ENCODE measurements around the gene KLHL10. TPM values are rescaled to one million over a fixed set of nuclear protein-coding genes. Genes with fewer than 3 reads are reported as not detected.

The KLHL10 gene
- not detected for total RNA-seq
- total RNA-seq (2013): 0.07 TPM

DNA sequence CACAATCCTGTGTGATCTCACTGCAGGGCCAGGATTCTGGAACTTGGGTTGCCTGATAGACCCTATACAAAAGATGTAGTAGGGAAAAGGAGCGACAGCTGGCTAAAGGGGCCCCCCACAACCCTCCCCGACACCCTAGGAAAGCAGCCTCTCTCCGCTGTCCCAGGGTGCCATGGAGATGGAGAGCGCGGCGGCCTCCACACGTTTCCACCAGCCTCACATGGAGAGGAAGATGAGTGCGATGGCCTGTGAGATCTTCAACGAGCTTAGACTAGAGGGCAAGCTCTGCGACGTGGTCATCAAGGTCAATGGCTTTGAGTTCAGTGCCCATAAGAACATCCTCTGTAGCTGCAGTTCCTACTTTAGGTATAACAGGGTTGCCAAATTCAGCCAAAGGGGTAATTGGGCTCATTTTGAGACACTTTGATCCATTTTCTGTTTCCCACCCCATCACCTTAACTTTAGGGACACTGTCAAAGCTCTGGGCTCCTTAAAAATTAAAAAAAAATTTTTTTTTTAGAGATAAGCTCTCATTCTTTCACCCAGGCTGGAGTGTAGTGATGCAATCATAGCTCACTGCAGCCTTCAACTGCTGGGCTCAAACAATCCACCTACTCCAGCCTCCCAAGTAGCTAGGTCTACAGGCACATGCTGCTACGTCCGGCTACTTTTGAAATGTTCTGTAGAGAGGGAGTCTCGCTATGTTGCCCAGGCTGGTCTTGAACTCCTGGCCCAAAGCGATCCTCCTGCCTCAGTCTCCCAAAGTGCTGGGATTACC lies at the start of gene KLHL10:
TSS of gene KLHL10 (plus strand) at position 65 of the 778 bp plus-strand sequence. CDS start at position 173, 108 bp downstream.
- Mint-ChIP-seq H3K9me3 (no peaks in the 10 kb centered on the region), H3K27me3 (ENCODE audit: low read depth in 2 of 2) (peaks cover 0 to 6% of the 10 kb centered on the region in 2 donors), H3K36me3 (no peaks in the 10 kb centered on the region), H3K27ac (no peak within 1 kb of the TSS), H3K4me3 (peak within 1 kb of the TSS; percentile 81), H3K4me1 (peaks cover 6% of the 10 kb centered on the region in 2 donors)
- DNase-seq (no peak), ATAC-seq (no peak)
- 95% methylated on average over 15 of the region's 15 CpGs for WGBS (ENCODE audit: insufficient coverage)
- H3K36me3 ChIP-seq (ENCODE audit: control insufficient read depth, insufficient read depth, low read length): no peaks in the 10 kb centered on the region
- TF ChIP-seq, protein P1, sequence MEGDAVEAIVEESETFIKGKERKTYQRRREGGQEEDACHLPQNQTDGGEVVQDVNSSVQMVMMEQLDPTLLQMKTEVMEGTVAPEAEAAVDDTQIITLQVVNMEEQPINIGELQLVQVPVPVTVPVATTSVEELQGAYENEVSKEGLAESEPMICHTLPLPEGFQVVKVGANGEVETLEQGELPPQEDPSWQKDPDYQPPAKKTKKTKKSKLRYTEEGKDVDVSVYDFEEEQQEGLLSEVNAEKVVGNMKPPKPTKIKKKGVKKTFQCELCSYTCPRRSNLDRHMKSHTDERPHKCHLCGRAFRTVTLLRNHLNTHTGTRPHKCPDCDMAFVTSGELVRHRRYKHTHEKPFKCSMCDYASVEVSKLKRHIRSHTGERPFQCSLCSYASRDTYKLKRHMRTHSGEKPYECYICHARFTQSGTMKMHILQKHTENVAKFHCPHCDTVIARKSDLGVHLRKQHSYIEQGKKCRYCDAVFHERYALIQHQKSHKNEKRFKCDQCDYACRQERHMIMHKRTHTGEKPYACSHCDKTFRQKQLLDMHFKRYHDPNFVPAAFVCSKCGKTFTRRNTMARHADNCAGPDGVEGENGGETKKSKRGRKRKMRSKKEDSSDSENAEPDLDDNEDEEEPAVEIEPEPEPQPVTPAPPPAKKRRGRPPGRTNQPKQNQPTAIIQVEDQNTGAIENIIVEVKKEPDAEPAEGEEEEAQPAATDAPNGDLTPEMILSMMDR (IDR thresholded peaks at IDR 0.05): no peak
- no peak within 1 kb of the TSS for H3K27ac ChIP-seq (ENCODE audit: low read length)
- no peaks in the 10 kb centered on the region for H3K27me3 ChIP-seq (ENCODE audit: control insufficient read depth, insufficient read depth, low read length)
- intact Hi-C loops (cut with micrococcal nuclease): no loop called here
- peaks cover 14% of the 10 kb centered on the region for H3K4me1 ChIP-seq (ENCODE audit: control insufficient read depth, insufficient read depth, low read length)
- H3K4me3 ChIP-seq (ENCODE audit: low read length): peak within 1 kb of the TSS; percentile 70
- H3K9me3 ChIP-seq (ENCODE audit: control insufficient read depth, insufficient read depth, low read length): no peaks in the 10 kb centered on the region

DNA sequence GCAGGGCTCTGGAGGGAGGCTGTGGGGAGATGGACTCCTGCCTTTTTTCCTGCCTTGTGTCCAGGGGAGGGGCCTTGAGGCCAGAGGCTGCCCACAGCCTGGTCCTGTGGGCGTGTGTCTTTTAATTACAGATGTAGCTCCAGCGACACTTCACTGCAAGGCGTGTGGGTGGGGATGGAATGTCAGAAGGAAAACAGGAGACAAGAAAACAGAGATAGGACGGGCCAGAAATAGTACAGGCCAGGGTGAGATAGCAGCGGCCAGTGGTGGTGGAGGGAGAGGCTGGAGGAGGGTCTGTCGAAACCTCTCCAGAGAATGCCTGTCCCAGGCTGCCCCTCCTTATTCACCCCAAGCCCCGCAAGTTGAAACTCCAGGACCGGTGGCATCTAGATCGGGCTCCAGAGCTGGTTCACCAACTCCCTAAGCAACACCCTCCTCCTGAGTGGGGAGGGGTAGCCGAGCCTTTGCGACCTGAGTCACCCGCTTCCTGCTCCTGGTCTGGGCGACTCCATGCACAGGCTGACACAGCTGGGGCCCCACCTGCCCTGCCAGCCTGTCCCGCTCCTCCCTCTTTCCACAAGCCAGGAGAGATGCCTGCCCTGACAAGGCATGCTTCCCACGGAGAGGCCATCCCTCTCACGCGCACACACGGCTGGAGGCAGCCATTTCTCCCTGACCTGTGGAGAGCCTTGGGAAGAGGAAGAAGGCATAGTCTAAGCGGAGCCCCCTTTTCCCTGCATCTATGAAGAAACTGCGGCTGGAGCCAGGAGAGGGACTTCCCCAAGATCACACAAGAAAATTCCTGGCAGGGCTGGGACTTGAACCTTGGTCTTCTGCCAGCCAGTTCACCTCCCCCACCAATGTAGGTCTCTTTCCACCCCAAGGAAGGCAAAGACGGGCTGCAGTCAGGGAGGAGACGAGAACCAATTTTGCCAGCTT lies 44.5 kb upstream of the KLHL10 start:
- Histone ChIP-seq H3K27ac (ENCODE audit: low read length) (no peak overlapping the region), H3K4me3 (ENCODE audit: low read length) (no peak overlapping the region), H3K36me3 (ENCODE audit: control insufficient read depth, insufficient read depth, low read length) (no peaks in the 10 kb centered on the region), H3K4me1 (ENCODE audit: control insufficient read depth, insufficient read depth, low read length) (no peaks in the 10 kb centered on the region), H3K27me3 (ENCODE audit: control insufficient read depth, insufficient read depth, low read length) (no peaks in the 10 kb centered on the region), H3K9me3 (ENCODE audit: control insufficient read depth, insufficient read depth, low read length) (no peaks in the 10 kb centered on the region)
- TF ChIP-seq, protein P1 (IDR thresholded peaks at IDR 0.05): no peak
- H3K4me1 Mint-ChIP-seq: peaks cover 0 to 5% of the 10 kb centered on the region in 2 donors
- ATAC-seq (no peak), DNase-seq (no peak)
- no peak overlapping the region for H3K27ac Mint-ChIP-seq
- H3K9me3 Mint-ChIP-seq: no peaks in the 10 kb centered on the region
- H3K27me3 Mint-ChIP-seq (ENCODE audit: low read depth in 2 of 2): no peaks in the 10 kb centered on the region
- intact Hi-C loops (cut with micrococcal nuclease): no loop called here
- H3K36me3 Mint-ChIP-seq: no peaks in the 10 kb centered on the region
- H3K4me3 Mint-ChIP-seq: no peak overlapping the region
- WGBS (ENCODE audit: insufficient coverage): 56% methylated on average over 20 of the region's 22 CpGs

DNA sequence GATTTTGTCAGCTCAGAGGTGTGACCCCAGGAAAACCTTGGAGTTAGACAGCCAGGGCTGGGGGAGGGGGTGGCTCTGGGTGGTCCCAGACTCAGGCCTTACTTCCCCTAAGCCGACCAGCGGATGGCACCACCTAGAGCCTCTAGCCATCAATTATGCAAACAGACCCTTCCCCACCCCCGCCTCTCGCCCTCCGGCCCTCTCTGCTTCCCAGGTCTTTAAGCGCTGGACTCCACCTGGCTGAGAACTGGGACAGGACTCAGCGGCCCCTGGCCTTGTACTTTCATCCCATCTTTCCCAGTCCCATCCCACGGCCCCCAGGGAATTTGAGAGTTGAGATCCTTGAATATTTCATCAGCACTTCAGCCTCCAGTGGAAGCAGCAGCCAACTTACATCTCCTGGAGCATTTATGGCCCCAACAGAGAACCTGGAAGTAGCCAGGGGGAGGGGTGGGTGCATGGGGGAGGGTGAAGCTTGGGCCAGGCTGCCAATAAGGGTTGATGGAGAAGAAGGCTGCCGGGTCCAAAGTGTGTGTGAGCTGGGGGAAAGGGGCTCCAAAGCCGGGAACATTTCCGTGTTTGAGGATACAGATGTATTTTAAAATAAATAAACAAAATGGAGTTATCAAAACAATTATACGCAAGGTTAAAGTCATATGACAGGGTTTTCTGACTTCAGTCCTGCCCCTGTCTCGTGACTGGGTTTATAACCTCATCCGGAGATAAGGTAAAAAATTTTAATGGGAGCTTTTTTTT lies 43.7 kb upstream of the KLHL10 start:
- Mint-ChIP-seq H3K4me3 (no peak overlapping the region), H3K27ac (no peak overlapping the region), H3K9me3 (no peaks in the 10 kb centered on the region), H3K4me1 (no peaks in the 10 kb centered on the region), H3K27me3 (ENCODE audit: low read depth in 2 of 2) (no peaks in the 10 kb centered on the region), H3K36me3 (no peaks in the 10 kb centered on the region)
- Histone ChIP-seq H3K36me3 (ENCODE audit: control insufficient read depth, insufficient read depth, low read length) (no peaks in the 10 kb centered on the region), H3K27me3 (ENCODE audit: control insufficient read depth, insufficient read depth, low read length) (no peaks in the 10 kb centered on the region), H3K4me3 (ENCODE audit: low read length) (no peak overlapping the region), H3K4me1 (ENCODE audit: control insufficient read depth, insufficient read depth, low read length) (no peaks in the 10 kb centered on the region), H3K9me3 (ENCODE audit: control insufficient read depth, insufficient read depth, low read length) (no peaks in the 10 kb centered on the region), H3K27ac (ENCODE audit: low read length) (no peak overlapping the region)
- TF ChIP-seq, protein P1 (IDR thresholded peaks at IDR 0.05): no peak
- DNase-seq (no peak), ATAC-seq (no peak)
- 91% methylated on average over 14 of the region's 14 CpGs for WGBS (ENCODE audit: insufficient coverage)
- intact Hi-C loops (cut with micrococcal nuclease): no loop called here

All from natural killer cell (primary cell).